HEK293 (cell line): Measurements from ENCODE around the gene ARHGEF26.
"Not testable (repeated sequence)": the region's sequence is repeated elsewhere in the genome, so short reads cannot be mapped to it uniquely, and the experiment has no call there.

Experiments
- CTCF ChIA-PET: fragments of 350-600 bp; formaldehyde crosslinking; extraction: SDS; loops from one replicate; lab custom pipeline; 2021; ENCODE audit warnings: antibody characterized with exemption; lab: Yijun Ruan, JAX
- POLR2A ChIA-PET: fragments of 300-600 bp; formaldehyde crosslinking; extraction: SDS; loops from one replicate; lab custom pipeline; 2020; ENCODE audit warnings: antibody characterized with exemption, inconsistent platforms; lab: Yijun Ruan, JAX
- H3K27ac ChIP-seq: fragments of 200-500 bp; sonication (Bioruptor generic); 2 replicates; pipeline ENCODE4 v1.5.1; 2014; ENCODE audit warnings: low read depth, low read length, control low read depth, inconsistent platforms; ENCODE audit errors: extremely low read depth
- H3K36me3 ChIP-seq, 2 experiments: fragments of 200-500 bp in 1 of 2; sonication (Bioruptor generic) in 1 of 2; 1 replicate in 1 of 2; 2 replicates in 1 of 2; pipeline ENCODE4 v1.5.1; 2014 to 2017; ENCODE audit warnings: inconsistent platforms in 2 of 2, low read length in 2 of 2; ENCODE audit not compliant: control insufficient read depth in 2 of 2, insufficient read depth in 1 of 2
- H3K4me1 ChIP-seq: fragments of 200-500 bp; sonication (Bioruptor generic); 2 replicates; pipeline ENCODE4 v1.5.1; 2014; ENCODE audit warnings: mild to moderate bottlenecking, low read length, inconsistent platforms; ENCODE audit not compliant: control insufficient read depth, insufficient read depth
- H3K4me3 ChIP-seq: 2 replicates; pipeline ENCODE4 v1.5.1; 2011; ENCODE audit warnings: low read depth, mild to moderate bottlenecking, control low read depth, low read length, moderate library complexity
- H3K9me3 ChIP-seq: fragments of 200-500 bp; sonication (Bioruptor generic); 2 replicates; pipeline ENCODE4 v1.5.1; 2014; ENCODE audit warnings: low read depth, low read length, inconsistent platforms; ENCODE audit not compliant: control insufficient read depth, insufficient read depth
- GLI4 ChIP-seq: fragments of 450-650 bp; formaldehyde crosslinking; IDR thresholded peaks from 2 replicates; pipeline ENCODE4 v1.5.1; 2016; ENCODE audit warnings: missing biosample characterization, missing genetic modification characterization
- REPIN1 ChIP-seq: fragments of 450-650 bp; formaldehyde crosslinking; IDR thresholded peaks from 2 replicates; pipeline ENCODE4 v1.5.1; 2017; ENCODE audit warnings: missing biosample characterization, missing genetic modification characterization, low read depth
- YY2 ChIP-seq: fragments of 450-650 bp; formaldehyde crosslinking; IDR thresholded peaks from 2 replicates; pipeline ENCODE4 v1.5.1; 2016; ENCODE audit warnings: missing biosample characterization, missing genetic modification characterization
- ZFHX2 ChIP-seq: fragments of 450-650 bp; formaldehyde crosslinking; conservative IDR thresholded peaks from 2 replicates; pipeline ENCODE4 v1.5.1; 2016; ENCODE audit warnings: missing biosample characterization, missing genetic modification characterization
- ZFP41 ChIP-seq: fragments of 450-650 bp; formaldehyde crosslinking; IDR thresholded peaks from 2 replicates; pipeline ENCODE4 v1.5.1; 2016; ENCODE audit warnings: missing biosample characterization, missing genetic modification characterization, borderline replicate concordance
- ZNF114 ChIP-seq: fragments of 450-650 bp; formaldehyde crosslinking; IDR thresholded peaks from 2 replicates; pipeline ENCODE4 v1.5.0; 2017; ENCODE audit warnings: missing biosample characterization, missing genetic modification characterization
- ZNF140 ChIP-seq: fragments of 450-650 bp; formaldehyde crosslinking; IDR thresholded peaks from 2 replicates; pipeline ENCODE4 v1.5.1; 2016; ENCODE audit warnings: missing biosample characterization, missing genetic modification characterization
- ZNF274 ChIP-seq, 2 experiments: fragments of 200-500 bp in 1 of 2; fragments of 450-650 bp in 1 of 2; sonication (Bioruptor generic) in 1 of 2; formaldehyde crosslinking in 1 of 2; IDR thresholded peaks; 2 replicates each; pipeline versions ENCODE4 v1.5.1 to v1.6.1; 2014 to 2016; ENCODE audit warnings: borderline replicate concordance in 1 of 2, inconsistent platforms in 1 of 2, low read length in 1 of 2, missing biosample characterization in 1 of 2, missing genetic modification characterization in 1 of 2
- ZNF548 ChIP-seq: fragments of 450-650 bp; formaldehyde crosslinking; IDR thresholded peaks from 2 replicates; pipeline ENCODE4 v1.5.1; 2016; ENCODE audit warnings: missing biosample characterization, missing genetic modification characterization
- ZNF555 ChIP-seq: fragments of 450-650 bp; formaldehyde crosslinking; conservative IDR thresholded peaks from 2 replicates; pipeline ENCODE4 v1.5.1; 2017; ENCODE audit warnings: missing biosample characterization, mild to moderate bottlenecking, missing genetic modification characterization, inconsistent platforms
- ZNF596 ChIP-seq: fragments of 450-650 bp; IDR thresholded peaks from 2 replicates; pipeline ENCODE4 v1.5.0; 2018; ENCODE audit warnings: missing biosample characterization, mild to moderate bottlenecking, missing genetic modification characterization, moderate library complexity
- ZNF629 ChIP-seq: fragments of 450-650 bp; formaldehyde crosslinking; IDR thresholded peaks from 2 replicates; pipeline ENCODE4 v1.5.1; 2017; ENCODE audit warnings: missing biosample characterization, missing genetic modification characterization
- ZNF701 ChIP-seq: fragments of 450-650 bp; formaldehyde crosslinking; IDR thresholded peaks from 2 replicates; pipeline ENCODE4 v1.5.1; 2016; ENCODE audit warnings: missing biosample characterization, missing genetic modification characterization
- ZNF776 ChIP-seq: fragments of 450-650 bp; formaldehyde crosslinking; IDR thresholded peaks from 2 replicates; pipeline ENCODE4 v1.5.0; 2017; ENCODE audit warnings: missing biosample characterization, missing genetic modification characterization, borderline replicate concordance
- ZNF791 ChIP-seq: fragments of 450-650 bp; formaldehyde crosslinking; IDR thresholded peaks from 2 replicates; pipeline ENCODE4 v1.5.1; 2016; ENCODE audit warnings: missing biosample characterization, missing genetic modification characterization
- ZNF830 ChIP-seq: fragments of 450-650 bp; IDR thresholded peaks from 2 replicates; pipeline ENCODE4 v1.5.0; 2018; ENCODE audit warnings: missing biosample characterization, missing genetic modification characterization, low read depth, mild to moderate bottlenecking, moderate library complexity
- TF ChIP-seq, protein P1 (sequence below): fragments of 450-650 bp; formaldehyde crosslinking; IDR thresholded peaks from 2 replicates; pipeline ENCODE4 v1.5.1; 2016; ENCODE audit warnings: missing biosample characterization, missing genetic modification characterization, borderline replicate concordance
- TF ChIP-seq, protein P2 (sequence below): fragments of 450-650 bp; IDR thresholded peaks from 2 replicates; pipeline ENCODE4 v1.5.1; 2018; ENCODE audit warnings: missing biosample characterization, mild to moderate bottlenecking, missing genetic modification characterization
- TF ChIP-seq, protein P3 (sequence below): fragments of 450-650 bp; formaldehyde crosslinking; IDR thresholded peaks from 2 replicates; pipeline ENCODE4 v1.5.1; 2016; ENCODE audit warnings: missing biosample characterization, missing genetic modification characterization
- TF ChIP-seq, protein P4 (sequence below): fragments of 450-650 bp; formaldehyde crosslinking; IDR thresholded peaks from 2 replicates; pipeline ENCODE4 v1.5.1; 2016; ENCODE audit warnings: missing biosample characterization, missing genetic modification characterization

The ARHGEF26 gene

DNA sequence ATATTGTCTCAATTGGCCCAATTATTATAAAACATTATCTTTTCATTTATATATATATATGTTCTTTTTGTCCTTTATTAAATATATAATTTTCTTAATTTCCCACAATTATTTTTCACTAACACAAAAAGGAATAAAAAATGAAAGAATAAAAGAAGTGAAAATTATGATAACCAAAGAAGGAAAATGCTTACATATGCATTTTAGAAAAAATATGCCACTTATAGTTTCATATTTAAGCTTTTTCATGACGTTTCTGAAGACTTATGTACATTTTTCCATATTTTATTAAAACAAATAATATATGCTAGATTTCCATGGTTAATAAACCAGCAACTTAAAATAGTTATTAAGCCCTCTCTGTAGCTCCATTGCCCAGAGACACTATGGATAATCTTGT, 34.9 kb upstream of the ARHGEF26 start (continued):
- TF ChIP-seq ZNF791 (tag by site-specific recombination) (no peak), ZFHX2 (tag by site-specific recombination) (no peak), ZNF555 (tag by site-specific recombination) (no peak), ZNF140 (tag by site-specific recombination) (no peak), ZNF596 (tag by site-specific recombination) (no peak), ZNF830 (tag by site-specific recombination) (no peak), ZNF776 (tag by site-specific recombination) (no peak), REPIN1 (tag by site-specific recombination) (no peak), ZNF114 (no peak)
- TF ChIP-seq, protein P1, sequence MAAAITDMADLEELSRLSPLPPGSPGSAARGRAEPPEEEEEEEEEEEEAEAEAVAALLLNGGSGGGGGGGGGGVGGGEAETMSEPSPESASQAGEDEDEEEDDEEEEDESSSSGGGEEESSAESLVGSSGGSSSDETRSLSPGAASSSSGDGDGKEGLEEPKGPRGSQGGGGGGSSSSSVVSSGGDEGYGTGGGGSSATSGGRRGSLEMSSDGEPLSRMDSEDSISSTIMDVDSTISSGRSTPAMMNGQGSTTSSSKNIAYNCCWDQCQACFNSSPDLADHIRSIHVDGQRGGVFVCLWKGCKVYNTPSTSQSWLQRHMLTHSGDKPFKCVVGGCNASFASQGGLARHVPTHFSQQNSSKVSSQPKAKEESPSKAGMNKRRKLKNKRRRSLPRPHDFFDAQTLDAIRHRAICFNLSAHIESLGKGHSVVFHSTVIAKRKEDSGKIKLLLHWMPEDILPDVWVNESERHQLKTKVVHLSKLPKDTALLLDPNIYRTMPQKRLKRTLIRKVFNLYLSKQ (tag by site-specific recombination) = no peak

DNA sequence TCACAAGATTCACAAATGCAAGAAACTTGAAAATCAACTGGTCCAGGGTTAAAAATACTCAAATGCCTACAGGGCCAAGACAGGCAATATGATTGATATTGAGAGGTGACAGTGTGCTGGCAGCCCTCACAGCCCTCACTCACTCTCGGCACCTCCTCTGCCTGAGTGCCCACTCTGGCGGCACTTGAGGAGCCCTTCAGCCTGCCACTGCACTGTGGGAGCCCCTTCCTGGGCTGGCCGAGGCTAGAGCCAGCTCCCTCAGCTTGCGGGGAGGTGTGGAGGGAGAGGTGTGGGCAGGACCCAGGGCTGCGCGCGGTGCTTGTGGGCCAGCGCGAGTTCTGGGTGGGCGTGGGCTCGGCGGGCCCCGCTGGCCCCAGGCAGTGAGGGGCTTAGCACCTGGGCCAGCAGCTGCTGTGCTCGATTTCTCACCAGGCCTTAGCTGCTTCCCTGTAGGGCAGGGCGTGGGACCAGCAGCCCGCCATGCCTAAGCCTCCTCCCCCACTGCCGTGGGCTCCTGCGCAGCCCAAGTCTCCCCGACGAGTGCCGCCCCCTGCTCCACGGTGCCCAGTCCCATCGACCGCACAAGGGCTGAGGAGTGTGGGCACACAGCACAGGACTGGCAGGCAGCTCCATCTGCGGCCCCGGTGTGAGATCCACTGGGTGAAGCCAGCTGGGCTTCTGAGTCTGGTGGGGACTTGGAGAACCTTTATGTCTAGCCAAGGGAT, 33.3 kb upstream of the ARHGEF26 start:
- H3K27ac ChIP-seq, H3K4me1 ChIP-seq, H3K9me3 ChIP-seq, H3K4me3 ChIP-seq, H3K36me3 ChIP-seq, POLR2A ChIA-PET: not testable (repeated sequence)
- CTCF ChIA-PET = interaction anchor here (0.5 kb wide), 1 partner anchor 26 kb away, joined by 4 read pairs; no protein-coding TSS in a partner anchor

DNA sequence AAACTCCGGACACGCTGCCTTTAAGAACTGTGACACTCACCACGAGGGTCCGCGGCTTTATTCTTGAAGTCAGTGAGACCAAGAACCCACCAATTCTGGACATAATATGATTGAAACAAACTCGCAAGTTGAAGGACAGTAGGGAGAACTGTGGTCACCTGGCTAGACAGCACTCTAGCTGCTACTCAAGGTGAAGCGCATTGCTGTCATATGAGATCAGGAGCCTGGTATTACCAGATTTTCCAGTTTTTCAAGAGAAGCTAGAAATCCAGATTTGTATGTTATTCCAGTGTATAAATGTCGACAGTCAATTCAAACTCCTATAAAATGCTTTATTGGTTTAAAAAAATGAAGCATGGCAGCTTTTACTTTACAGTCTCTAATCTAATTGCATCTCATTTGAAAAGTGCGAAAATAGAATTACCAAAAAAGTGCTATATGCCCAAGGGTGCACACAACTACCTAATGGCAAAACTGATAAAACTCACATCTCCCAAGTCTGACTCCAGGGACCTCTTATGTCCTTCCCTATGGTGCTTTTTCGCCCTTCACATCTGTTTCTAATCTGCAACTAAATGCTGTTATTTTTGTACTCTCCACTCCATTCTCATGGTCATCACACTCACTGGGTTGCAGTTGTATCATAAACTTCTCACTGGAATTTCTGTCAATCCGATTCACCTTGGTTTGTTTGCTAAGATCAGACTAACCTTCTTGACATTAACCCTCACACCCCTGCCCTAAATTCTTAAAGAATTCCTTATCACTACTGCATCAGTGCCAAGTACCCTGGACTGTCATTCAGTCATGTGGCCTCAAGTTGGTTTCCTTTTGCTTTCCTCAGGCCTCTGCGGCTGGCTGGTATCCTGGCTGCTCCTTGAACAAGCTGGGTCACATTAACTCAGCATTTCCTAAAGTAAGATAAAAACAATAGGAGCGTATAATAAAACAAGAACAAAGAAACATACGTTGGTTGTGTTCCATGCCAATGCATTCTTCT, 31.5 kb upstream of the ARHGEF26 start:
- Histone ChIP-seq H3K36me3 (no peaks in the 10 kb centered on the region), H3K9me3 (no peaks in the 10 kb centered on the region), H3K4me3 (no peak overlapping the region), H3K4me1 (no peaks in the 10 kb centered on the region), H3K27ac (no peak overlapping the region)
- TF ChIP-seq ZFP41 (tag by site-specific recombination) (no peak), ZNF274 (IDR thresholded peaks at IDR 0.05; ENCODE audit: low read length) (no peak), ZNF274 (tag by site-specific recombination; IDR thresholded peaks at IDR 0.05; ENCODE audit: borderline replicate concordance) (no peak), ZNF701 (tag by site-specific recombination) (no peak), YY2 (tag by site-specific recombination) (no peak), ZNF548 (tag by site-specific recombination) (no peak), ZNF629 (tag by site-specific recombination) (no peak), GLI4 (tag by site-specific recombination) (no peak)
- TF ChIP-seq, protein P2, sequence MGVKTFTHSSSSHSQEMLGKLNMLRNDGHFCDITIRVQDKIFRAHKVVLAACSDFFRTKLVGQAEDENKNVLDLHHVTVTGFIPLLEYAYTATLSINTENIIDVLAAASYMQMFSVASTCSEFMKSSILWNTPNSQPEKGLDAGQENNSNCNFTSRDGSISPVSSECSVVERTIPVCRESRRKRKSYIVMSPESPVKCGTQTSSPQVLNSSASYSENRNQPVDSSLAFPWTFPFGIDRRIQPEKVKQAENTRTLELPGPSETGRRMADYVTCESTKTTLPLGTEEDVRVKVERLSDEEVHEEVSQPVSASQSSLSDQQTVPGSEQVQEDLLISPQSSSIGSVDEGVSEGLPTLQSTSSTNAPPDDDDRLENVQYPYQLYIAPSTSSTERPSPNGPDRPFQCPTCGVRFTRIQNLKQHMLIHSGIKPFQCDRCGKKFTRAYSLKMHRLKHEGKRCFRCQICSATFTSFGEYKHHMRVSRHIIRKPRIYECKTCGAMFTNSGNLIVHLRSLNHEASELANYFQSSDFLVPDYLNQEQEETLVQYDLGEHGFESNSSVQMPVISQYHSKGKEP (tag by site-specific recombination) = no peak
- TF ChIP-seq, protein P3, sequence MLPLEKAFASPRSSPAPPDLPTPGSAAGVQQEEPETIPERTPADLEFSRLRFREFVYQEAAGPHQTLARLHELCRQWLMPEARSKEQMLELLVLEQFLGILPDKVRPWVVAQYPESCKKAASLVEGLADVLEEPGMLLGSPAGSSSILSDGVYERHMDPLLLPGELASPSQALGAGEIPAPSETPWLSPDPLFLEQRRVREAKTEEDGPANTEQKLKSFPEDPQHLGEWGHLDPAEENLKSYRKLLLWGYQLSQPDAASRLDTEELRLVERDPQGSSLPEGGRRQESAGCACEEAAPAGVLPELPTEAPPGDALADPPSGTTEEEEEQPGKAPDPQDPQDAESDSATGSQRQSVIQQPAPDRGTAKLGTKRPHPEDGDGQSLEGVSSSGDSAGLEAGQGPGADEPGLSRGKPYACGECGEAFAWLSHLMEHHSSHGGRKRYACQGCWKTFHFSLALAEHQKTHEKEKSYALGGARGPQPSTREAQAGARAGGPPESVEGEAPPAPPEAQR = no peak
- TF ChIP-seq, protein P4, sequence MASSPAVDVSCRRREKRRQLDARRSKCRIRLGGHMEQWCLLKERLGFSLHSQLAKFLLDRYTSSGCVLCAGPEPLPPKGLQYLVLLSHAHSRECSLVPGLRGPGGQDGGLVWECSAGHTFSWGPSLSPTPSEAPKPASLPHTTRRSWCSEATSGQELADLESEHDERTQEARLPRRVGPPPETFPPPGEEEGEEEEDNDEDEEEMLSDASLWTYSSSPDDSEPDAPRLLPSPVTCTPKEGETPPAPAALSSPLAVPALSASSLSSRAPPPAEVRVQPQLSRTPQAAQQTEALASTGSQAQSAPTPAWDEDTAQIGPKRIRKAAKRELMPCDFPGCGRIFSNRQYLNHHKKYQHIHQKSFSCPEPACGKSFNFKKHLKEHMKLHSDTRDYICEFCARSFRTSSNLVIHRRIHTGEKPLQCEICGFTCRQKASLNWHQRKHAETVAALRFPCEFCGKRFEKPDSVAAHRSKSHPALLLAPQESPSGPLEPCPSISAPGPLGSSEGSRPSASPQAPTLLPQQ (tag by site-specific recombination) = no peak
- POLR2A ChIA-PET = no interaction called here
- CTCF ChIA-PET = interaction anchor here (0.9 to 1.2 kb wide), 2 partner anchors 18 to 164 kb away, joined by 4 to 7 read pairs; no protein-coding TSS in a partner anchor
